Measurements from ENCODE around the gene ZNF555.

DNA sequence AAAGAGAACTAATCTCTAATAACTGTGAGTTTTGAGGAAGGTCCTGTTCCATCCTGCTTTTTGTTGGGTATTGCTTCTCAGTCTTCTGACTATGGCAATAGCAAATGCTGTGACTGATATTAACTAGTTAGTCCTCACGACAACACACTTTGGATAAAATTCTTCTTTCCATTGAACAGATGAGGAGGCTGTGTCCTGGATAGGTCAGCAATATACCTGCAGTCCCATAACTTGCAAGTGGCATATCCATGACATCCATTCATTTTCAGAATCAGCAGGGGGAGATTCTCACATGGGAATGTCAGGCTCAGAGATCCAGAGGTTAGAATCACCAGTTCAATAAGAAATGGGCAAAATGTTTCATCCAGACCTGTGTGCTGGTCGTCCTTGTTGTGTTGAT lies 14.3 kb upstream of the ZNF555 start:
- TF ChIP-seq, protein P1, sequence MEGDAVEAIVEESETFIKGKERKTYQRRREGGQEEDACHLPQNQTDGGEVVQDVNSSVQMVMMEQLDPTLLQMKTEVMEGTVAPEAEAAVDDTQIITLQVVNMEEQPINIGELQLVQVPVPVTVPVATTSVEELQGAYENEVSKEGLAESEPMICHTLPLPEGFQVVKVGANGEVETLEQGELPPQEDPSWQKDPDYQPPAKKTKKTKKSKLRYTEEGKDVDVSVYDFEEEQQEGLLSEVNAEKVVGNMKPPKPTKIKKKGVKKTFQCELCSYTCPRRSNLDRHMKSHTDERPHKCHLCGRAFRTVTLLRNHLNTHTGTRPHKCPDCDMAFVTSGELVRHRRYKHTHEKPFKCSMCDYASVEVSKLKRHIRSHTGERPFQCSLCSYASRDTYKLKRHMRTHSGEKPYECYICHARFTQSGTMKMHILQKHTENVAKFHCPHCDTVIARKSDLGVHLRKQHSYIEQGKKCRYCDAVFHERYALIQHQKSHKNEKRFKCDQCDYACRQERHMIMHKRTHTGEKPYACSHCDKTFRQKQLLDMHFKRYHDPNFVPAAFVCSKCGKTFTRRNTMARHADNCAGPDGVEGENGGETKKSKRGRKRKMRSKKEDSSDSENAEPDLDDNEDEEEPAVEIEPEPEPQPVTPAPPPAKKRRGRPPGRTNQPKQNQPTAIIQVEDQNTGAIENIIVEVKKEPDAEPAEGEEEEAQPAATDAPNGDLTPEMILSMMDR (IDR thresholded peaks at IDR 0.05) = no peak
- no peak for TF ChIP-seq ZFX (IDR thresholded peaks at IDR 0.05; ENCODE audit: borderline replicate concordance)

Measured in 22Rv1 (cell line).